Tibial nerve (tissue), 3 donors: Measurements from ENCODE around the gene SPATC1L.

Experiments used
- CTCF ChIP-seq, 5 experiments: fragments of 200-600 bp in 3 of 5; fragments of 450-650 bp in 2 of 5; sonication (generic) in 3 of 5; IDR thresholded peaks; one replicate each; pipeline ENCODE4 v1.5.1; 2016 to 2019; ENCODE audit warnings: antibody characterized with exemption in 5 of 5, mild to moderate bottlenecking in 3 of 5, moderate library complexity in 2 of 5
- POLR2A ChIP-seq, 2 donors: fragments of 450-650 bp; IDR thresholded peaks; one replicate each; pipeline ENCODE4 v1.6.1; 2017; ENCODE audit warnings: antibody characterized with exemption in 2 of 2, mild to moderate bottlenecking in 2 of 2, moderate library complexity in 2 of 2

- TF ChIP-seq CTCF (IDR thresholded peaks at IDR 0.05) (no peak), POLR2A (IDR thresholded peaks at IDR 0.05) (no peak)
Measured at GRCh38 chr21:46122237-46122671, 62.0 kb downstream of the SPATC1L start.
